ENCODE measurements around the gene MAS1L. TPM values are rescaled to one million over a fixed set of nuclear protein-coding genes. Genes with fewer than 3 reads are reported as not detected.

The MAS1L gene
- total RNA-seq, 4 donors from 2014 or later, result 0.42 TPM; not detected in 3

- WGBS, 2 donors, result 72 to 80% methylated on average over 2 of the region's 2 CpGs
- H3K36me3 ChIP-seq, result no peaks in the 10 kb centered on the region
- no peaks in the 10 kb centered on the region for H3K4me1 ChIP-seq
- peaks cover 0 to 7% (median 0%) of the 10 kb centered on the region in 4 donors for H3K9me3 ChIP-seq
- TF ChIP-seq CTCF (IDR thresholded peaks at IDR 0.05) (no peak), POLR2A (IDR thresholded peaks at IDR 0.05) (no peak), EP300 (IDR thresholded peaks at IDR 0.05) (no peak)
- H3K27ac ChIP-seq, result no peak overlapping the region
- DNase-seq (ENCODE audit: low spot score in 2 of 2), result no peak
- no peak overlapping the region for H3K4me3 ChIP-seq
- no peaks in the 10 kb centered on the region for H3K27me3 ChIP-seq
Observed at GRCh38 chr6:29479560-29479959, 8.2 kb downstream of the MAS1L start.

- H3K4me3 ChIP-seq, result no peak overlapping the region
- no peaks in the 10 kb centered on the region for H3K4me1 ChIP-seq
- TF ChIP-seq EP300 (IDR thresholded peaks at IDR 0.05), result no peak
- TF ChIP-seq POLR2A (IDR thresholded peaks at IDR 0.05), result no peak
- TF ChIP-seq CTCF (IDR thresholded peaks at IDR 0.05), result no peak
- DNase-seq (ENCODE audit: low spot score in 2 of 2), result no peak
- no peaks in the 10 kb centered on the region for H3K36me3 ChIP-seq
- H3K27me3 ChIP-seq, result no peaks in the 10 kb centered on the region
- peaks cover 0 to 7% (median 0%) of the 10 kb centered on the region in 4 donors for H3K9me3 ChIP-seq
- 85 to 90% methylated on average over 5 of the region's 5 CpGs for WGBS, 2 donors
- no peak overlapping the region for H3K27ac ChIP-seq
Observed at GRCh38 chr6:29478740-29479139, 9.0 kb downstream of the MAS1L start.

- no peak overlapping the region for H3K27ac ChIP-seq
- 66 to 69% methylated on average over 5 of the region's 5 CpGs for WGBS, 2 donors
- no peak overlapping the region for H3K4me3 ChIP-seq
- no peaks in the 10 kb centered on the region for H3K27me3 ChIP-seq
- H3K4me1 ChIP-seq, result no peaks in the 10 kb centered on the region
- TF ChIP-seq EP300 (IDR thresholded peaks at IDR 0.05), result no peak
- TF ChIP-seq CTCF (IDR thresholded peaks at IDR 0.05), result no peak
- no peak for TF ChIP-seq POLR2A (IDR thresholded peaks at IDR 0.05)
- peaks cover 0 to 7% (median 0%) of the 10 kb centered on the region in 4 donors for H3K9me3 ChIP-seq
- H3K36me3 ChIP-seq, result no peaks in the 10 kb centered on the region
- DNase-seq (ENCODE audit: low spot score in 2 of 2), result no peak
Observed at GRCh38 chr6:29477923-29478450, 9.8 kb downstream of the MAS1L start.

- 60 to 72% methylated on average over 2 of the region's 2 CpGs for WGBS, 2 donors
- H3K27ac ChIP-seq, result no peak overlapping the region
- H3K36me3 ChIP-seq, result no peaks in the 10 kb centered on the region
- no peak overlapping the region for H3K4me3 ChIP-seq
- H3K9me3 ChIP-seq, result no peaks in the 10 kb centered on the region
- TF ChIP-seq CTCF (IDR thresholded peaks at IDR 0.05) (no peak), POLR2A (IDR thresholded peaks at IDR 0.05) (no peak), EP300 (IDR thresholded peaks at IDR 0.05) (no peak)
- H3K27me3 ChIP-seq, result no peaks in the 10 kb centered on the region
- DNase-seq (ENCODE audit: low spot score in 2 of 2), result no peak
- H3K4me1 ChIP-seq, result no peaks in the 10 kb centered on the region
Observed at GRCh38 chr6:29474996-29475395, 12.8 kb downstream of the MAS1L start.

- H3K36me3 ChIP-seq, result no peaks in the 10 kb centered on the region
- H3K27ac ChIP-seq, result no peak overlapping the region
- no peaks in the 10 kb centered on the region for H3K9me3 ChIP-seq
- no peak for TF ChIP-seq POLR2A (IDR thresholded peaks at IDR 0.05)
- TF ChIP-seq EP300 (IDR thresholded peaks at IDR 0.05), result no peak
- no peak for TF ChIP-seq CTCF (IDR thresholded peaks at IDR 0.05)
- no peaks in the 10 kb centered on the region for H3K4me1 ChIP-seq
- 45 to 62% methylated on average over 6 of the region's 6 CpGs for WGBS, 2 donors
- no peak overlapping the region for H3K4me3 ChIP-seq
- no peak for DNase-seq (ENCODE audit: low spot score in 2 of 2)
- no peaks in the 10 kb centered on the region for H3K27me3 ChIP-seq
Observed at GRCh38 chr6:29466241-29466640, 21.5 kb downstream of the MAS1L start.

Measured in tibial nerve (tissue), 4 donors.